NCI-H187 (cell line): ENCODE results near the gene ARVCF.

Experiments used
- DNase-seq, 2 experiments: peaks; one replicate each; lab custom pipeline; 2025; lab: John Stamatoyannopoulos, UW

Gene ARVCF

DNA sequence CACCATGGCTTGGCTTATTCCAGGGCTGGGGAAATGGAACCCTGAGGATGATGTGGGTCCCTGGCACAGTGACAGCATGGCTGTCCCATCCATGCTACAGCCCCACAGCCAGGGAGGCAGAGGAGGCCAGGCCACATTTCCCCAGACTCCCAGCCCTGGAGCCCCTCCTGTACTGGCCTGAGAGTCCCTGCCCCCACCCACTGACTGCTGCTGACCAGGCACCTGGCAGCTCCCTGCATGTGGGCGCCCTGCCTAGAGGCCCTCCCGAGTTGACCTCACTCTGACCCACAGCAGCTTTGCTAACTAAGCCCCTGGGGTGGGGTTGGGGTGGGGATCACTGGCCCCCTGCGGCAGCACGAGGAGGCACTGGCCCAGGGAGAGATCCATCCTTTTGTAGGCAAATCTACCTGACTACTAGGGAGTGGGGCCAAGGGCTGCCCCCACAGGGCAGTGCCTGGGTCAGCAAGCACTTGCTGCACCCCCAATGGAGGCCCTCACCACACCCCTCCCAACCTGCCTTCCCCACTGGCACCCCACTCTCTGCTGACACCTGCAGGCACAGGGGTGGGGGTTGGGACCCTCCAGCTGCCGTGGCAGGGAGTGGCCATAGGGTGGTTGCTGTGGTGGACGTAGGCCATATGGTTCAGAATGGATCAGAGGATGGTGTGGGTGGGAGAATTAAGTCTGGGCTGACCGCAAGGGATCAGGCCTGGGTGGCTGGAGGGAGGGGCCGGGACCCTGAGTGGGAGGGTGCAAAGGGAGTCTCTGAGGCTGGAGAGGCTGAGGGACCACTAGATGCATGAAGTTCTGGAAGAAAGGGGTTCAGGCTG, 17.4 kb downstream of the ARVCF start:
- no peak for DNase-seq

DNA sequence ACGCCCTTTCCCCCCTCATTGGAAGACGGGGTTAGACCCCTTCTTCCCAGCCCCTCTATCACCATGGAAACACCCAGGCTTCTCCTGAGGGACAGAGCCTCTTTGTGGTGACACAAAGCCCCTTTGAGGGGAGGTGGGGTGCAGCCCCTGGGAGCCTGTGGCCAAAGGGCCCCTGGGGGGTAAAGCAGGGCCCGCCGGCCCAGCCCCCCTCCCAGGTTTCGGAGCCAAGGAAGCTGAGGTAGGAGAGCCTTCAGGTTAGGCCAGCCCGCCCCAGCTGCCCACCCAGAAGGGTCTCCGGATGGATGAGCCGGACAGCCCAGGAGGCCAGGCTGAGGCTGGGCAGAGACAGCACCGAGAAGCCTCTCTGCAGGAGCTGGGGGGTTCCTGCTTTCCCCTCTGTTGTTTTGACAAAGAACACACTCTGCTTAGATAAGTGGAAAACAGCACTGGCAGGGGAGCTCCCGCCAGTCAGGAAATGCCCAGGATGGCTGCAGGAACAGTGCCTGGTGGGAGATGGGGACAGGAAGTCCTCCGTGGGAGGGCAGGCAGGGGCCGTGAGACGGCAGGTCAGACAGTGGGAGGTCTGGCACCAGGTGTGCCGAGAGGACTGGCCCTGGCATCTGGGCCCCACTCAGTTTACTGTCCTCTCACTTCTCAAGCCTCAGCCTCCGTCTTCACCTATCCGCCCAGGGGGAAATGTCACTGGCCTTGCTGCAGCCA, 18.2 kb downstream of the ARVCF start:
- DNase-seq = no peak

DNA sequence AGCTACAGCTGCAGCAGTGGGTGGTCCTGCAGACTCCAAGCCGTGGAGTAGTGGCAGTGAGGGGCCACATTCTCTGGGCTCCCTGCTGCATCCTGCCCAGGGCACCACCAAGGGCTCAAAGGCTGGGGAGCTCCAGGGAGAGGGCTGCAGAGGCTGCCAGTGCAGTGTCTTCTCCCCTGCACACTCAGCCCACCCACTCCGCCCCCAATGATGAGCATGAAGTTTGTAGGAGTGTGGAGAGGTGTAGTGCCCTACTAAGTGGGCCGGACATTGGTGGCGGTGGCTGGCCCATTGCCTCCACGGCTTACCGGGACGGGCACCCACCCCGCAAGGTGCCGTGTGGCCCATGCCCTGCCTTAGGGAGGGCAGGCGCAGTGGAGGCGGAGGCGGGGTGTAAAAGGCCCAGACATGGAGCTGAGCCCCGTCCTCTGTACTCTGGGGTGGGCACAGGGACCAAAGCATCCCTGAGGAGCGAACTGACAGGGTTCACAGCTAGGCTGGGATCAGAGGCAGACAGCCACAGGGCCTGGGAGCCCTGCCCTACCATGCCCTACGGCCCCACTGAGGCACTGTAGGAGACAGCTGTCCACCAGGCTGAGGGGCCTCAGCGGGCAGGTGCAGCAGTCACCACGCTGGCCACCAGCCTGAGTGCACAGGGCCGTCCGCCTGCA, 18.9 kb downstream of the ARVCF start:
- DNase-seq = no peak

DNA sequence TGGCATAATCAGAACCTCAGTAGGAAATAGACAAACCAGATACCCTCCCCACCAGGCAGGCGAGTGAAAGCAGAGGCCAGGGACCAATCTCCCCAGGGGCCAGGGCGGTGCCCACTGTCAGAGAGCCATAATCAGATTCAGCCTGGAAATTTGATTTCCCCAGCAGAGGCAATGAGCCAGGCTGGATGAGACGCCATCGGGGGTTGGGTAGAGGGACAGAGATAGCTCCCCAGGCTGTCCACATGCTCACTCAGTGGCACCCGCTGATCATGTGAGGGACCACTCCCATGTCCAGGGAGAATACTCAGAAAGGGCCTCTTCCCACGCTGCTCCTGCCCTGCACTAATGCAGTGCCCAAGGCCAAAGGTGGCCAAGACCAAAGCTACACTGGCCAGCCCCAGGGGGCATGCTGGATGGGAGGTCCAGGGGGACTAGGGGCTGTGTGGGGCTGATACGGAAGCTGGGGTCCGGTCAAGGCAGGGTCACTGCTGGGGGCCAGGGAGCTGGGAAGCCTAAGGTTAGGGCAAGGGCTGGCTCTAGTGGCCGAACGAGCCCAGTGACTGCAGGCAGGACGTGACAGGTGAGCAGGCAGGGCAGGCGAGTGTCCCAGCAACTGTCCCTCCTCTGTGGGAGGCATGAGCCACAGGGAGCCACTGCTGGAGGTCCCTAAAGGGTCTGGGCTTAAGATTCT, 19.8 kb downstream of the ARVCF start:
- DNase-seq = no peak

DNA sequence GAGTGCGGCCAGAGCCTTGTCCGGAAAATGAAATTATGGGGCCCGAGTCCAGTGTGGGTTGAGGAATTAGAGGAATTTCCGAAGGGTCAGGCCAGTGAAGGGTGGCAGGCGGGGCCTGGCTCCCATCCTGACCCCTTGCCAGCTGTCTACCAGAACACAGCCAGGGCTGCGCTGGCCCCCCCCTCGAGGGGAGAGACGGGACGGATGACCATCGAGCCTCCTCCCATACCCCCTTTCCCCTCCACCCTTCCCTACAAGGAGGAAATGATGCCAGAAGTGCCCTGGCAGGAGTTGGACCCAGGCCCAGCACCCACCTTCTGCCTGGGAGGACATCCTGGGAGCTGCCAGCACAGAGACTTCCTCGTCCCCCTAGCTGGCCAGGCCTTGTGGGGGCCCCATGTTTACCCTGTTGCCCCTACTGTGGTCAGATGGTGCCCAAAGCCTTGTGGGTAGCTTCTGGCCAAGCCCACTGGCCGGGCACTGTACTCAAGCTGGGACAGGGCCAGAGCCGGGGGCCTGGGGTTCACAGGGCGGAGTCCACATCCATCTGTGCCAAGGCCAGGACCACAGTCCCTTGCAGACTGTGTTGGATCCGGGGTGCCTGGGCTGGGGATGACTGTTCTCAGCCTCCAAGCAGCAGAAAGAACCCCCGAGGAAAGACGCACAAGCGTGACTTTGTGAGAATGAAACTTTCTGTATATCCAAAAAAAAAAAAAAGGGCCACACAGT, 20.8 kb downstream of the ARVCF start:
- no peak for DNase-seq

DNA sequence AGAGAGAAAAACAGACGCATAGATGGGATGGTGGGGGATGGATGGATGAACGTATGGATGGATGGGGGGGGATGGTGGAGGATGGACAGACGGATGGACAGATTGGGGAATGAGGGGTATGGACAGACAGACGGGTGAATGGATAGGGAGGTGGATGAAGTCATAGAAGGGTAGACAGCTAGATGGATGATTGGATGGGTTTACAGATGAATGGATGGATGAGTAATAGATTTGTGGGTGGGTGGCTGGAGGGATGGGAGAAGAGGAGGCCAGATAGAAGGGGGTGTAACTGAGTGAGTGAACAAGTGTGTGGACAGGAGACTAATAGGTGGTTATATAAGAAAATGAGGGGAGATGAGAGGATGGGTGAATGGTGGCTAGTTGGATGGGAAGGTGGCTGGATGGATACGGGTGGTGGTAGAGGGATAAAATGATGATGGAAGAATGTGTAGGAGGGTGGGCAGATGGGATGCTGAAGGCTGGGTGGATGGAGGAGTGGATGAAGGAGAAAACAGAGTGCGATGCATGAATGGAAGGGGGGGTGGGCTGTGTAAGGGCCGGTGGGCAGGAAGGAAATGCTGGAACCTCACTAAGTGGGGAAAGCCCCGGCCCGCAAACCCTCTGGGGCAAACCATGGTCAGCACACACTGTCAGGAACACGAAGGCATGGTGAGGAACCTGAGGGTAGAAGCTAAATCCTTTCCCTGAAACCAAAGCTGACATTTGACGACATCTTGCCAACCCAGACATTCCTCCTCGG, 21.6 kb downstream of the ARVCF start:
- no peak for DNase-seq

DNA sequence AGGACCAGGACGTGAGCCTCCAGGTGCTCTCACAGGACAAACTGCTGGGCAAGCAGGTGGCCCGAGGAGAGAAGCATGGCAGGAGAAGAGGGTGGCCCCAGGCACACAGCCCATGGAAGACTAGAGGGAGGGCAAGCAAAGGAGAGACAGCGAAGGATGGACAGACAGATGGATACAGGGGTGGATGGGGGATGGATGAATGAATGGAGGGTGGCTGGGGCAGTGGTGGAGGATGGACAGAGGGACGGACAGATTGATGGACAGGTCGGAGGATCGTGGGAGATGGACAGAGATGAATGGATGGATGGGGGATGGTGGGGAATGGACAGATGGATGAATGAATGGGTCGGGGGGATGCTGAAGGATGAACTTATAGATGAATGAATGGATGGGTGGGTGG, 22.7 kb downstream of the ARVCF start:
- DNase-seq = no peak

DNA sequence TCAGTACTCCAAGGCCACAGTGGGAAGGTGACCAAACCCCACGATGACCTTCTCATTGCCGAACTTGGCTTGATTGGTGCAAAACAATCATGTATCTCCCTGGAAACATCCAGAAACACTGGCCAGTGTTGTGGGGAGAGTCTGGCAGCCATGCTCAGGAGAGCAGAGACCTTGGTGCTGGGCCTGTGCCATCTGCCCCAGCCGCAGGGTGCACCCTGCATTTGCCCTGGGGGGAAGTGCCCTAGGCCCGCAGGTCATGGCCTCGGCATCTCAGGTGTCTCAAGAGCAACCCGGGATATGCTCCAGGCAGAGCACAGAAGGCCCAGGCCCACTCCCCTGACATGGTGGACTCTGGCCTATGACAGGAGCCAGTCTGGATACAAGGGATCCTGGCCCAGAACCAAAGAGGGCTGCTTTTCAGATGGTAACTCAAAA, 23.7 kb downstream of the ARVCF start:
- DNase-seq = no peak

DNA sequence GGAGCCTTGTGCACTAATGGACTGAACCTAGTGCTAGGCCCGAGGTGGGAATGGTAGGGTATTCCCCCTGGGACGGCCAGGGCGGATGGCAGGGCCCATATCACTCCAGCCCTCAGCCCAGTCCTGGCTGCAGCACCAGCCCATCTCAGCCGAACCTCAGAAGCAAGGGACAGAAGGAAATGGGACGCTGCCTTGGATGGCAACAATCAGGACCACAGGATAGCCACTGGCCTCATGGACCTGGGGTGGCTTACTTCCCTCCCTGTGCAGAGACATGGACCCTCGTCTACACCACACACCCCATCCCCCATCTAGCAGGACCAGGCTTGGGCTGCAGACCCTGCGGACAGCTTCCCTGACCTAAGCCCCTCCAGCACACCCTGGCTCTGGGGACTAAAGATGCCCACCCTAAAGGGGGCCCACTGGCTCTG, 24.1 kb downstream of the ARVCF start:
- no peak for DNase-seq

DNA sequence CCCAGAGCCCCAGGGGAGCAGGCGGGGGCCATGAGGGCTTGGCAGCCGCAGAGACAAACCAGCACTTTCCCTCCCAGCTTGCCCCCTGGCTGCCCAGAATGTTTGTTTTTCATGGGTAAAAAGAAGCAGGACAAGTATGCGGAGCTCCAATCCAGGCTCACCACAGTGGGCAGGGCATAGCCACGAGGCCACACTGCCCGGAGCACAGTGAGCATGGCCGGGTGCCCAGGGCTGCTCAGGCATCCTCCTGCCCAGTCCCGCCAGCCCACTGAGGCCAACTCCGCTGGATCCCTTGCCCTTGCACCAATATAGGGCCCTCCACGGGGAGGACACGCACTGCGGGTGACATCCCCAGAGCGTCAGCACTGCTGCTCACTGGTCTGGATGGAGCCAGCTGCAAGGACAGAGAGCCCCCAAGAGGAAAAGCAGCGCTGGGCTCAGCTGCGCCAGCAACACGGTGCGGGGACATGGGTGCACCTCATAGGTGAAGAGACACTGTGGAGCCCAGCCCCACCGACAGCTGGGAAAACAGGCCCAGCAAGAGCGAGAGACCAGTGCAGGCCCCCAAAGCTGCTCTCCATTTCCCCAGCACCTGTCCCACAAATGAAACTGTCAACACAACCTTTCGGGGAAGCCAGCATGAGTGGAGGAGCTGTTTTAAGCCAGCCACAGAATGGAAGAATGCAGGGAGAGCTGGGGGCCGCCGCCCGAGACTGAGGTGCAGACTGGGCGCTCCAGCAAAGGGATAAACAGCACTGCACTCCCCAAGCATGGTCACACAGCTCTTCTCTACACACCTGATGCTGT, 24.8 kb downstream of the ARVCF start:
- no peak for DNase-seq

DNA sequence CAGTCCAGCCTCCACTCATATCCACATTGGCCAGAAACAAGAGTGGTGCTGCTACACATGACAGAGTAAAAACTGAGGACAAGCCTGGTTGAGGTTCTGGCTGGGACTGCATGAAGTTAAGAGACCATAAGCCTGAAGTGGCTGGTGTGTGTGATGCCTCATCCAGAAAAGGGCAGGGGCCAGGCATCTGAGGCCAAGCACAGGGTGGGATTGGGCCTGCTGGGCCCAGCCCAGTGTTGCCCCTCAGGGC, 25.3 kb downstream of the ARVCF start:
- DNase-seq = no peak

DNA sequence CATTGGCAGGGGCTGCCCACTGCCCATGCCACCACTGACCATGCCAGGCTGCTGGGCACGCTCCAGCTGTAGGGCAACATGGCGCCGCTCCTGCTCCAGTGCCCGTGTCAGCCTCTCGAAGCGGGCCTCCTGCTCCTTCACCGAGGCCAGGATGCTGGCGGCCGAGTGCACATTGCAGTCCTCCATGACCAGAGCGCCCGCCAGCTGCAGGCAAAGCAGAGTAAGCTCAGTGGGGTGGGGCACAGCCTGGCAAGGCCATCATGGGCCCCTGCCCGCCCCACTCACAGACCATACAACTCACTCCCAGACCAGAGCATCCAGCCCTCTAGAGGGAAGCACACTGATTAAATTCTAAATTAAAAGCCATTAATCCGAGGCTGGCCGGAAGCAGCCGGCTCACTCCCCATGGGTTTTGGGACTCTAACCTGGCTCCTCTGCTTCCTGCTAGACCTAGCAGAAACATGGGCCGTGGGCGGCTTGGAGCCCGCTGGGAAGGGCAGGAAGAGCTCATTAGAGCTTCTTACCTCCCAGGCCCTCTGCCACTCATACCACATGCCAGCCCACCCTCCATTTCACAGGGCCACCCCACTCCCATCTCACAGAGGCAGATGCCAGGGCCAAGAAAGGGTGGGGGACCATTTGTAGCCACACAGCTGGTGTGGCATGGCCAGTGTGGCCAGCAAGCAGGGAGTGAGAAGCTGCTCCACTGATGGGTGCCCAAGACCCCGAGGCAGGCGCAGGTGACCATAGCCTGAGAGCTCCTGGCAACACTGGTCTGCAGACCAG, 25.8 kb downstream of the ARVCF start:
- no peak for DNase-seq

DNA sequence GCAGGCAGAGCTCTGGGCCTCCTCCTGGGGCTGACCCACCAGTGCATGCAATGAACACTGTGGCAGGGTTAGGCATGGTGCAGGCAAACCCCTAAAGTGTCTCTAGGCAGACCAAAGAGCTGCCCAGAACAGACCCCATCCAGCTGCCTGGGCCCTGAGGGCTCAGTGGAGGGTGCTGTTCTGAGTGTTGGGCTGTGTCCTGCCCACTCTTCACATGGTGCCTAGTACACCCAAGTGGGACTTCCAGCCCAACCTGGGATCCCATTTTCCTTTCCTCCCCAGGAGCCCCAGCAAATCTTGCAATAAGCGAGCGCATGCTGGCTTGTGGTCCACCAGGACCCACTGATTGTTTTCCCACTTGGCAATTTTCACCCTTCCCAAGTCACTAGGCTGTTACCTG, 26.4 kb downstream of the ARVCF start:
- DNase-seq = no peak

DNA sequence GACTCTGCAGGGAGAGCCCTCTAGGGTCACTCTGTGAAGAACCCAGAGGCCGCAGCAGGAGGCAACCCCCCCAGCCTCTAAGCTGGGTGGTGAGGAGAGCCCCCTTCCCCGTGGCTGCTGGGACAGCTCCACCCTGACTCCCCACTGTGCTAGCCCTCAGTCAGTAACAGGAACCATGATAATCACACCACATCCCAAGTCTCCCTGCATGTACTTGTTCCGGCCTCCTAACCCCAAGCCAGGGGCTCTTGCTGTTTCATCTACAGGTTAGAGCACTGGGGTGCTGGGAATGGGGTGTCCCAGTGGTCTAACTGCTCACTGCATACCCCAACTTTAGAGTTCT, 26.9 kb downstream of the ARVCF start:
- DNase-seq = no peak

DNA sequence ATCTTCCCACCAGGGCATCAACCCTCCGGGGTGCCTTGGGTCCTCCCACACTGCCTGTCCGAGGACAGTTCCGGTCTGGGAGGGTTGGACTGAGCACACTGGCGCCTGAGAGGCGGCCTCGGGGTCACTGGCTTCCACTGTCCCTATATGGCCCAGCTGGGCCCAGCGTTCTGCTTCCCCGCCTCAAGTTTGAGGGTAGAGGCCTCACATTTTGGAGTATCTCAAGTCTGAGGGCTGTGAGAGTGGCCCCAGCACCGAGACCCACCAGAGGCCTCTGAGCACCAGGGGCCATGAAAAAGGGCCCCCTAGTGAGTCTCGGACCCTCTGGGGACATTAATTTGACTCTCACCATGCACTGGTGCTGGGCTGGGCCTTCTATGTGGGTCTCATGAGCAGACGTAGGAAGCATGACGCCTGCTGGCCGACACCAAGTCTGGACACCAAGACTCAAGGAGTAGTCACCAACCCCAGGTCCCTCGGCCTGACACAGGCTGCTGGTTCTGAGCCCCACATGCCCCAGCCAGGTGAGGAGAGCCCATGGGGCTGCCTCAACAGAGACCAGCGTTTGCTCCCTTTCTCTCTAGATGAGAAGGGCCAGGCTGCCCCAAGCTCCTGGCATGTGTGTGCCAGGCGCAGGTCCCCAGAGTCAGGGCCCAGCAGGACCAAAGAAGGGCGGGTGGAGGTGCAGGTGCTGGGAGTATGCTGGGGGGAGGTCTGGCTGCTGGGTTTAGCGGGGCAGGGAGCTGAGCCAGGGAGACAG, 27.5 kb downstream of the ARVCF start:
- no peak for DNase-seq

DNA sequence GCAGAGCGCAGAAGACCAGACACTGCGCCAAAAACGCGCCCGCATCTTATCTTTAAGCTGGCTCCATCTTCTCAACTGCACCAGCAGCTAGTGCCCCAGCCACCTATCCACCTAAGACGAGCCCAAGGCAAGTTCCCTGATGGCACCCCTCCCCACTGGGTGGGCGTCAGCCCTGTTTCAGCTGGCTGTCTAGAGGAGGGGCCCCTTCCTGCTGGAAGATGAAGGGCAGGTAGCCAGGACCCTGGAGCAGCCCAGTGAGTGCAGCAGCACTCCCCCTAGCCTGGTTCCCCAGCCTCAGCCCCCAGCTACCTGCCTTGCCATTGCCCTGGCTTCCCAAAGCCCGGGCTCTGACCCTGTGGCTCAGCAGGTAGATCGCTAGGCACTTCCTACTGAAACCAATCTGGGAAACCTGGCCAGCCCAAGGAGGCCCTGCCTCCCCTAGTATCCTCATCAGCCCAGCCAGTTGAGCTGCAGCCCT, 28.3 kb downstream of the ARVCF start:
- DNase-seq = no peak

DNA sequence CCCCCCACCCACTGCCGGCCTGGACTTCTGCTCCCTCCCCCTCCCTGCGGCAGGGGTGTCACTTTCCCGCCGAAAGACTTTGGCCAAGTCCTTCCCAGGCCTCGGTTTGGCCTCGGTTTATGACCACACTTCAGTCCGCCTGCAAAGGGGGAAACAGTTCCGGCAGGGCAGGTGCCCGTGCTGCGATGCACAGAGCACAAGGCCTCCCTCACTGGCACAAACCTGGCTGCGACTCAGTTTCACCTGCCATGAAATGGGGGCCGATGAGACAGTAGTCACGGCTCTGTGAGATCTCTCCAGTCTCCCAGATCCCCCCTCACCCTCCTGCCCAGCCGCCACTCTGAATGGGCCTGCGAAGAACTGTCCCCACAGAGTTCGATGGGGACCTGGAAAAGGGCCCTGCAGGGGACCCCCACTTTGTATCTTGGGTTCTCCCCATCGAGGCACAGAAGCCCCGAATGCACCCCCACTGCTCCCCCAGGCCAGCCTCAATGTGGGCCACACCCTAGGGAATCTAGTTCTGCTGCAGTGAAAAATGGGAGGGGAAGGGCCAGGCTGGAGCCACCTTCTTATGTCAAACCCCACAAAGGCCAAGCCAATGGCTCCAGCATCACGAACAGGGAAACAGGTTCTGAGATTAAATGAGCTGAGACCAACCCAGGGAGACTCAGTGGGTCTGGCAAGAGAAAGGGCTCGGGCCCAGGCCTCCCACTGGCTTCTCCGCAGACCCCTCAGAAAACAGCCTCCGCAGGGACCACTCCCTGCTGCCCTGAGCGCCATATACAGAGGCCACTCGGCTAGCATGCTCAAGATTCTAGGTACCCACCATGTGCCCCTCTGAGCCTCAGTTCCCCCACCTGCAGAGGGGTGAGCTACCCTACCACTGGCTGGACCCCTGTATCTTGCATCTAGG, 29.0 kb downstream of the ARVCF start:
- no peak for DNase-seq
